CD14-positive monocyte (primary cell): Measurements from ENCODE around the gene CSGALNACT2. TPM values are rescaled to one million over a fixed set of nuclear protein-coding genes. Genes with fewer than 3 reads are reported as not detected.

ENCODE experiments used
- DNase-seq, 3 donors: peaks; one replicate each; pipeline ENCODE4 v3.0.0-alpha.2; 2011 to 2022
- H2AFZ ChIP-seq: 2 replicates; pipeline ENCODE4 v1.6.0; 2012; ENCODE audit warnings: mild to moderate bottlenecking, low read depth, low read length, inconsistent platforms; ENCODE audit not compliant: insufficient read depth, poor library complexity, severe bottlenecking
- H3K27ac ChIP-seq, 2 donors: 1 replicate in 1 of 2; 2 replicates in 1 of 2; pipeline ENCODE4 v1.5.1; 2012 to 2013; ENCODE audit warnings: low read length in 2 of 2, control low read depth in 1 of 2, inconsistent platforms in 1 of 2, low read depth in 1 of 2, mild to moderate bottlenecking in 1 of 2
- H3K27me3 ChIP-seq, 2 donors: one replicate each; pipeline versions ENCODE4 v1.6.0 to v1.6.1; 2011 to 2013; ENCODE audit warnings: low read length in 2 of 2; ENCODE audit not compliant: control insufficient read depth in 2 of 2, insufficient read depth in 2 of 2
- H3K36me3 ChIP-seq, 2 donors: replicated peaks in 1 of 2; 1 replicate in 1 of 2; 2 replicates in 1 of 2; pipeline versions ENCODE4 v1.5.1 to v1.6.1; 2012 to 2013; ENCODE audit warnings: low read length in 2 of 2, control low read depth in 1 of 2, inconsistent platforms in 1 of 2, mild to moderate bottlenecking in 1 of 2; ENCODE audit not compliant: insufficient read depth in 2 of 2, control insufficient read depth in 1 of 2
- H3K4me1 ChIP-seq, 2 donors: 1 replicate in 1 of 2; 2 replicates in 1 of 2; pipeline versions ENCODE4 v1.5.1 to v1.6.1; 2012 to 2013; ENCODE audit warnings: low read length in 2 of 2, control low read depth in 1 of 2, inconsistent platforms in 1 of 2, mild to moderate bottlenecking in 1 of 2, moderate library complexity in 1 of 2; ENCODE audit not compliant: insufficient read depth in 2 of 2, control insufficient read depth in 1 of 2
- H3K4me2 ChIP-seq: replicated peaks from 2 replicates; pipeline ENCODE3; 2012; ENCODE audit warnings: low read length, moderate library complexity, mild to moderate bottlenecking; ENCODE audit not compliant: poor library complexity, severe bottlenecking; ENCODE audit errors: extremely low read depth
- H3K4me3 ChIP-seq, 3 experiments: fragments of 200-600 bp in 1 of 3; sonication (generic) in 1 of 3; replicated peaks in 1 of 3; 1 replicate in 2 of 3; 2 replicates in 1 of 3; pipeline ENCODE4 v1.5.1; 2011 to 2013; ENCODE audit warnings: low read length in 3 of 3, mild to moderate bottlenecking in 3 of 3, control low read depth in 2 of 3, low read depth in 2 of 3, inconsistent platforms in 1 of 3, moderate library complexity in 1 of 3
- H3K79me2 ChIP-seq: 2 replicates; pipeline ENCODE4 v1.6.0; 2012; ENCODE audit warnings: mild to moderate bottlenecking, control low read depth, inconsistent platforms, low read length, moderate library complexity; ENCODE audit not compliant: insufficient read depth
- H3K9ac ChIP-seq: 2 replicates; pipeline ENCODE4 v1.6.0; 2017; ENCODE audit warnings: low read length, mild to moderate bottlenecking; ENCODE audit not compliant: insufficient read depth, poor library complexity, severe bottlenecking
- H3K9me3 ChIP-seq, 2 donors: replicated peaks in 1 of 2; 1 replicate in 1 of 2; 2 replicates in 1 of 2; pipeline versions ENCODE4 v1.5.1 to v1.6.1; 2012 to 2013; ENCODE audit warnings: low read length in 2 of 2, control low read depth in 1 of 2; ENCODE audit not compliant: control insufficient read depth in 1 of 2, insufficient read depth in 1 of 2
- H4K20me1 ChIP-seq: 2 replicates; pipeline ENCODE4 v1.6.0; 2012; ENCODE audit warnings: mild to moderate bottlenecking, low read length, control low read depth, moderate library complexity; ENCODE audit not compliant: insufficient read depth
- H3K27ac Mint-ChIP-seq, 7 donors: one replicate each; pipeline ENCODE4 v1.8.0; 2020; ENCODE audit warnings: mild to moderate bottlenecking in 7 of 7, mixed read lengths in 7 of 7, moderate library complexity in 6 of 7, inconsistent platforms in 2 of 7
- H3K27me3 Mint-ChIP-seq, 3 donors: one replicate each; pipeline ENCODE4 v1.8.0; 2021 to 2022; ENCODE audit warnings: low read depth in 3 of 3, mild to moderate bottlenecking in 3 of 3, mixed read lengths in 3 of 3, moderate library complexity in 3 of 3, inconsistent platforms in 1 of 3
- H3K36me3 Mint-ChIP-seq, 2 donors: one replicate each; pipeline ENCODE4 v1.8.0; 2020; ENCODE audit warnings: mixed read lengths in 2 of 2, inconsistent platforms in 1 of 2, mild to moderate bottlenecking in 1 of 2
- H3K4me1 Mint-ChIP-seq: one replicate; pipeline ENCODE4 v1.8.0; 2020; ENCODE audit warnings: mild to moderate bottlenecking, mixed read lengths
- H3K4me3 Mint-ChIP-seq, 2 donors: one replicate each; pipeline ENCODE4 v1.8.0; 2020; ENCODE audit warnings: mild to moderate bottlenecking in 2 of 2, mixed read lengths in 2 of 2, moderate library complexity in 1 of 2
- H3K9me3 Mint-ChIP-seq, 7 donors: one replicate each; pipeline ENCODE4 v1.8.0; 2020 to 2022; ENCODE audit warnings: mixed read lengths in 7 of 7, mild to moderate bottlenecking in 6 of 7, moderate library complexity in 6 of 7, inconsistent platforms in 2 of 7
- WGBS: methylation state at CpG from one replicate; pipeline ENCODE4 v1.1.5; 2013; ENCODE audit warnings: missing lambda C conversion rate; ENCODE audit not compliant: insufficient coverage; 5-methylcytosine and 5-hydroxymethylcytosine counted together
- intact Hi-C, 2 donors: fragments of 100-400 bp; cut with micrococcal nuclease; formaldehyde crosslinking; loops; one replicate each; pipeline versions ENCODE4 v1.15.0 to v1.15.1; 2023
- polyA plus RNA-seq, 3 donors: library from polyadenylated mRNA; depleted of rRNA in 1 of 3; unstranded in 2 of 3; stranded (reverse) in 1 of 3; fragments of 300-500 nt in 2 of 3; fragments of >200 nt in 1 of 3; fragmentation: Illumina TruSeq in 2 of 3; gene quantifications; 1 replicate in 2 of 3; 2 replicates in 1 of 3; pipeline ENCODE4 v1.2.3, GENCODE V29; 2012 to 2021
- TF ChIP-seq, protein P1 (sequence below): fragments of 200-600 bp; IDR thresholded peaks from one replicate; pipeline ENCODE4 v1.8.0; 2022; ENCODE audit warnings: antibody characterized with exemption, mild to moderate bottlenecking

Gene CSGALNACT2
- polyA plus RNA-seq, 3 donors, result 43.7 to 80.1 (median 48.2) TPM

DNA sequence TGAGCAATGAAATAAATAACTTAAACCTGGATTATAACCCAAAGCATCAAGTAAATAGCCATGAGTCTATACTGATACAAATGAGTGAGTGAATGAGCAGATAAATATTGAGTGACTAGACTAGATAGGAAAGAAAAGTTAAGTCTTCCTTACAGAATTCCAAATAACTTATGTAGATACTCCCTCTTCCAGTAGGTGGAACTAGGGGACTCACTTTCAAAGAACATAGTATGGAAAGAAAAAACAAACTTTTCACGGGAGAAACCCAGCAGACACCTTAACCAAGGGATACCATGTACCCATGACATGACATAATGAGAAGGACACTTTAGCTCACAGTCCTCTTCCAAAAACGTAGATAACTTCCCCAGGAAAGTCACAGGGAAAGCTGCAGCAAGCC is 32.2 kb downstream of the CSGALNACT2 start:
- H3K27ac ChIP-seq, result peak overlapping the region in 1 of 2 donors; percentile 69
- no peaks in the 10 kb centered on the region for H3K9me3 ChIP-seq
- no peak overlapping the region for H3K4me3 ChIP-seq
- no peak overlapping the region for H2AFZ ChIP-seq
- peaks cover 94% of the 10 kb centered on the region for H4K20me1 ChIP-seq
- H3K36me3 ChIP-seq, result peaks cover 53 to 84% of the 10 kb centered on the region in 2 donors
- no peak overlapping the region for H3K4me2 ChIP-seq
- peaks cover 34% of the 10 kb centered on the region for H3K4me1 Mint-ChIP-seq
- no peaks in the 10 kb centered on the region for H3K27me3 Mint-ChIP-seq
- peaks cover 26 to 39% of the 10 kb centered on the region in 2 donors for H3K4me1 ChIP-seq
- no peak overlapping the region for H3K4me3 Mint-ChIP-seq
- no peak overlapping the region for H3K9ac ChIP-seq
- H3K9me3 Mint-ChIP-seq, result no peaks in the 10 kb centered on the region
- intact Hi-C loops, result loop anchor here in 1 of 2 donors (5.0 kb wide), 1 partner anchor 33 kb away; the partner anchor contains the start of gene CSGALNACT2
- H3K36me3 Mint-ChIP-seq, result peaks cover 64 to 73% of the 10 kb centered on the region in 2 donors
- H3K79me2 ChIP-seq, result peaks cover 82% of the 10 kb centered on the region
- DNase-seq, result no peak
- WGBS, result 57% methylated on average over 1 of the region's 2 CpGs
- peak overlapping the region; percentile 73 to 91 (median 78) for H3K27ac Mint-ChIP-seq
- TF ChIP-seq, protein P1, sequence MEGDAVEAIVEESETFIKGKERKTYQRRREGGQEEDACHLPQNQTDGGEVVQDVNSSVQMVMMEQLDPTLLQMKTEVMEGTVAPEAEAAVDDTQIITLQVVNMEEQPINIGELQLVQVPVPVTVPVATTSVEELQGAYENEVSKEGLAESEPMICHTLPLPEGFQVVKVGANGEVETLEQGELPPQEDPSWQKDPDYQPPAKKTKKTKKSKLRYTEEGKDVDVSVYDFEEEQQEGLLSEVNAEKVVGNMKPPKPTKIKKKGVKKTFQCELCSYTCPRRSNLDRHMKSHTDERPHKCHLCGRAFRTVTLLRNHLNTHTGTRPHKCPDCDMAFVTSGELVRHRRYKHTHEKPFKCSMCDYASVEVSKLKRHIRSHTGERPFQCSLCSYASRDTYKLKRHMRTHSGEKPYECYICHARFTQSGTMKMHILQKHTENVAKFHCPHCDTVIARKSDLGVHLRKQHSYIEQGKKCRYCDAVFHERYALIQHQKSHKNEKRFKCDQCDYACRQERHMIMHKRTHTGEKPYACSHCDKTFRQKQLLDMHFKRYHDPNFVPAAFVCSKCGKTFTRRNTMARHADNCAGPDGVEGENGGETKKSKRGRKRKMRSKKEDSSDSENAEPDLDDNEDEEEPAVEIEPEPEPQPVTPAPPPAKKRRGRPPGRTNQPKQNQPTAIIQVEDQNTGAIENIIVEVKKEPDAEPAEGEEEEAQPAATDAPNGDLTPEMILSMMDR, result peak; percentile 18
- no peaks in the 10 kb centered on the region for H3K27me3 ChIP-seq

DNA sequence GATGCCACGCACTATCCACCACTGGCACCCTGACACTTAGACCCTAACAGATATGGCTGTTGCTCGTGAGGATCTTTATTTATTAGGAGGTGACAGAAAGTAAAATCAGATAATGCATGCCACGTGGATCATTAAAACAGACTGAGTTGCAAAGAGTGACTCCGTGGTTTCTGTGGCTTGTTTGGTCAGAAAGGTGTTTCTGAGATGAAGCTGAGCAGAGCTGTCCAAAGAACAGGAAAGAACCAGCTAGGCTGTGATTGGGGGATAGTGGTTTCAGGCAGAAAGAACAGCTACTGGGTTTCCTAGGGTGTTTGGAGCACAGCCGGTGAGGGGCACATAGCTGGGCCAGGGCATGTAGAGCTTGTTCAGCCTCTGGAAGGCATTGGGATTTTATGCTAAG is 34.4 kb downstream of the CSGALNACT2 start:
- Histone ChIP-seq H3K9me3 (no peaks in the 10 kb centered on the region), H3K4me1 (peaks cover 20 to 27% of the 10 kb centered on the region in 2 donors), H2AFZ (no peak overlapping the region), H3K36me3 (peaks cover 72 to 95% of the 10 kb centered on the region in 2 donors), H3K27me3 (no peaks in the 10 kb centered on the region), H3K79me2 (peaks cover 80% of the 10 kb centered on the region), H3K4me2 (no peak overlapping the region), H3K27ac (peak overlapping the region in 1 of 2 donors; percentile 45), H3K9ac (no peak overlapping the region), H3K4me3 (no peak overlapping the region), H4K20me1 (peaks cover 97% of the 10 kb centered on the region)
- Mint-ChIP-seq H3K27me3 (no peaks in the 10 kb centered on the region), H3K27ac (peak overlapping the region; percentile 27 to 93 (median 84)), H3K36me3 (peaks cover 80 to 89% of the 10 kb centered on the region in 2 donors), H3K4me1 (peaks cover 25% of the 10 kb centered on the region), H3K9me3 (no peaks in the 10 kb centered on the region), H3K4me3 (no peak overlapping the region)
- 78% methylated on average over 3 of the region's 5 CpGs for WGBS
- DNase-seq, result no peak
- TF ChIP-seq, protein P1, result no peak
- intact Hi-C loops, result loop anchor here in 1 of 2 donors (5.0 kb wide), 1 partner anchor 35 kb away; the partner anchor contains the start of gene CSGALNACT2
